ENCODE results near the gene COL24A1.

The COL24A1 gene

DNA sequence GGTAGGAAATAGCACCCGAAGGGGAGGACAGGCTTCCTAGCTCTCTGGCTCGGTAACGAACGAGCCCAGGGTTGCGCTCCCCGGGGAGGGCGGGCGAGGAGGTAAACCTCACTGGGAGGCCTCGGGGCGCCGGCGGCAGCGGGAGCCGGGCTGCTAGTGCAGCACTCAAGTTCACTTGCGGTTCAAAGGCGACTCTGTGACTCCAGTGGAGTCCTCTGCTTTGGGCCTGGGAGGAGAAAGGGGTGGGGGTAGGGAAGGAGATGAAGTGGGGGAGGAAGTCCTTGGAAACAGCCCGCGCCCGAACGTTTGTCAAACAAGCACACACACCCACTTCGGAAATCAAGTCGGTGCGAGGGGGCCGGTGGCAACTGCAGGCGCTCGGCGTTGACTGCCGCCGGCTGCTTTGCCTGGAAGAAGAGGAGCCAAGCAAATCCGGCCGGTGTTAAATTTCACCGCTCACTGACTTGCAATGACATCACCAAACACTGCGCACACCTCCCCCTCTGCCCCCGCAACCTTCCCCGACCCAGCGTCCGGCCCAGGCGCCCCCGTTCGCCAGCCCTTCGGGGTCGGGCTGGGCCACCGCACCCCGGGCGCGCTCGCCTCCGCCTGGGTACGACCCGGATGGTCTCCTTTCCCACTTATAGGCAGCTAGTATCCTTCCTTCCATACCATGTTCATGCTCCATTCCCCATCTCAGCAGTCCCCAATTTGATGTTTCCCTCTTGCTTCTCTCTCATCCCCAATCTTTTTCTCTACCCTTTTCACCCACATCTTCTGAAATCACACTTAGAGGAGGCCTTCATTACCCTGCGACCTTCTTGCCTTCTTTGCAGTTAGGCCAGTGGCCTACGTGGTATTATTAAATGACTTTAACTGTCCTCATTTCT is at the start of gene COL24A1:
TSS of gene COL24A1 (minus strand) at position 207 of the 890 bp plus-strand sequence. CDS start 376 bp downstream, outside the sequence.
- DNase-seq (ENCODE audit: low spot score): no peak

DNA sequence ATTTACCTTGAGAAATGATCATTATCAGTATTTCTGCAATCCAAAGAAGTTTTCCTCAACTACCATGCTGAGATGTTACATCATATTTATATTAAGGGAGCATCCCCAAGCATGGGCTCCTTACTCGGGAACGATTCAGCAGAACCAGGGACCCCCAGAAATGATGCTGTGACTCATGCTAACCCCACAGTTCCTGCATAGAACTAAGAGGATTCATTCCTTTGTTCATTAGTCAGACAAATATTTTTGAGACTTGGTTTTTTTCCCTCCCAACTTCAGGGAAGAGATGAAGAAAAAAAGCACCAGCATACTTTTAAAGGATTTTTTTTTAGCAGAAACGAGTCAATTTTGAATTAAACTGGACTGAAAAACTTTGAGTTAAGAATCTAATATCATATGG is 49.2 kb upstream of the COL24A1 start:
- DNase-seq (ENCODE audit: low spot score): no peak

DNA sequence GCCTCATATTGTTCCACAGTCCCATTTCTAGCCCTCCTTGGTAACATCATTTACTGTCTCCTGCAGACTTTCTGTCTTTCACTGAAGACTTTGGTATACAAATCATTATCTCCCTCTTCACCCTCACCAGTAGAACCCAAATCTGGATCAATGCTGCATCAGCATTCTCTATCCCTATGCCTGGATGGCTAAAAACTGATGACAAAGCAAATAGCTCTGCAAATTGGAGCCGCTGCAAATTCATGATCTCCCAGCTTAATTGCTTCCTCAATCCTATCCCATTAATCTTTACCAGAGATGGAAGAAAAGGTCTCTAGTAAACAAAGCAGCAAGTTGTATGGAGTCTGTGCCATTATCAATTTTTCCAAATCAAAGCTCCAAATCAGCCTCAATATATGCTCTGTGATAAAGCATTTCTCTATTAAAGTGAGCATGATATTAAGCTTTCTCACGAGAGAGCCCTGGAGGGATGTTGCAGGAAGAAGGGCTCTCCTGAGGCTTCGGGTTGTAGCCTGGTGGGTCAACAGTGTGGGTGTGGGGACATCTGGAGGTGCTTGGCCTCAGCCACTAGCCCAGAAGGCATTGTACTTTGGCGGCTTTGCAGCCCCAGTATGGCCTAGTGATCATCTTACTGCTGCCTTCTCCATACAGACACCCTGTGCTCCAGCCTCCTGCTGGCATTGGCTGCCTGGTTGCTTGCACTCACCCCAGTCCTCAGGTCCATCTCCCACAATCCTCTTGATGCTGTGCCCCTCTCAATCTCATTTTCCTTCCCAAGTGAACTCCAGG is 46.2 kb upstream of the COL24A1 start:
- no peak for DNase-seq (ENCODE audit: low spot score)

DNA sequence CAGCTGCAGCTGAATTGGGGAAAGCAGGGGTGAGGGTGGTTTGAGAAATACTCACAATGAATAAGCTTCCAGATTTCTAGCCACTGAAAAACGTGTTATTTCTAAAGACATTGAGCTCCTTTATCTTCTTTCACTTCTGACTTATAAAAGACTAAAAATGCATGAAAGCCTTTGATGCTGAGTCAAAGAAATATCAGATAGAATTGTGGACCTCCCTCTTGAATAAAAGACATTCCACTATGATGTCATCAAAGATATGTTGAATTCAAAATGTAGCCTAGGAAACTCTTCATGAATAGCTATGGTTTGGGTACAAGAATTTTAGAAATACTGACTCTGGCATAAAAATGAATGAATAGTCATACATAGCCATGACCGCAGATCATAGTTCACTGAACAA is 44.7 kb upstream of the COL24A1 start:
- DNase-seq (ENCODE audit: low spot score): no peak

DNA sequence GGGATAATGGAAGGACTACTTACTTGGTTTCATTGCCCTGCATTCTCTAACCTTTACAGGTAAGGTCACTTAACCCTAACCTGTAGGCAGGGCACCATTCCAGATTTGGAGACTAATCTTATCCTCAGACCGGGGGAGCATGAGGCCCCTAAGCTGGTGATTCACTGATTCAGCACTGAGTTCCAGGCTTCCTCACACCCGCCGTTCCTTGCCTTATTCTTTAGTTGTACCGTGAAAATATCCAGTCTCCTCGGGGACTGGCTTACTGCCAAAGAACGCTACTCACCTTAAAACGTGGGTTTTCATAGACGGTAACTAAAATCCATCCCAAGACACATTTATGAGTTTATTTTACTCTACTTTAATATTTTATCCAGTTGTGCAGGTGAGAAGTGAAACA is 44.3 kb upstream of the COL24A1 start:
- DNase-seq (ENCODE audit: low spot score): no peak

DNA sequence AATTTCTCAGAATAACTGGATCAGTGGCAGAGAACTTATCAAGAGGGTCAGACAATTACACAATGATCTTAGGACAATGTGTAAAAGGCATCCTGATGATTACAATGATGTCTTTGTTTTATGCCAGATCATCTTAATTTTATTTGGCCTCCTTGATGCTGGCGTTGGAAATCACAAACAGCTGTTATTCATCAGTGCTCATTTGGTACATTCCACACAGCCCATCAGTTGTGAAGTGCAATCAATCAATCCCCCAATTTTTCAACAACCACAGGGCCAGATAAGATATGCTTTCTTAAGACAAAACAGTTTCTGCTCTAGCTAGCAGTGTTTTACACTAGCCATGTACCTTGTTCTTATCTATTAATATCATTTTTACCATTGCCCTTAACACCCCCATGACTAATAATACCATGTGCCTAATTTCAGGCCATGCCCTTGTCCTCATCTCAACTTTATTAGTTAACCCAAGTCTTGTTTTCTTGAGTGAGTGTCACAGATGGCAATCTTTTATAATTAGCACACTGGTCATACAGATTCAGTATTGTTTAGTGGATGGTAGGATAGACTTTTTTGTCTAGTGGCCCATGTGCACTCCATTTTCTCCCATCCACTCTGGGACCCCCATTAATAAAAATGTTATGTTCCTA is 40.8 kb upstream of the COL24A1 start:
- DNase-seq (ENCODE audit: low spot score): no peak

DNA sequence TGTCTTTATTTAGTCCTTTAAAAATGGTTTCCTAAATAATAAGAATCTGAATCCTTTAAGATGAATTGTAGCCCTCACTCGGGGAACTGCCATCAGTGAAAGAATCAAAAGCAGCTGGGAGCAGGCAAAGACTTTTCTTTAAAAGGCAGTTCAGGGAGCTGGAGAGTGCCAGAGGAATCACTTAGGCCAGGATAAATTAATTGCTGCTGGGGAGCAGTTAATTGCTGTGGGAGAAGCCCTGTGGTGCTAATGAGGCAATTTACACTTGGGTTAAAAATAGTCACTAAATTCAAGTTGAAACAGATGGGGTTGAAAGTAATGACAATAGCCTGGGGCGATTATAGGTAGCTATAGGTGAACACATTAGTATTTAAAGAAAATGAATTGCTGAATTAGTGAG is 38.7 kb upstream of the COL24A1 start:
- DNase-seq (ENCODE audit: low spot score): no peak

DNA sequence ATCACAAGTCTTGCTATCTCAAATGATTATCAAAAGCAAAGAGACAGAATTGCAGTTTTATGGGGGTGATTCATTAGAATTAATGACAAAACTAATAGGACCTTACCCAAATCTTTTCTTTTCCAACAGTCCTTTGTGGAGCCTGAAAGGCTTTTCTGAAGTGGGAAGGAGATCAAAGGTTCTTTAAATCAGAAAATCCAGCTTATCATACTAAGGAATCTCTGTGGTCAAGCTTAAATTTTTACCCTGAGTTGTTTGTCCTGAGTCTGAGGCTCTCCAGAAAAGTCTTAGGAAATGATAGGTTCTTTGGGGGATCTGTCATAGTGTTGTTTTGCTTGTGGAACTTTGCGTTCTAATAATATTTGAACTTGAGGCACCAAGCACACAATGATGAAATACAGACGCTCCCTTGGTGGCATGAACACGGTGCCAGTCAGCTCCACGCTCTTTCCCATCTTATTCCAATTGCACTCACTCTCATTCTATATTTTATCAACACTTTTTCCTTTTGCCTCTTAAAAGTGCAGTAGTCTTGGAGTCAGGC is 38.0 kb upstream of the COL24A1 start:
- no peak for DNase-seq (ENCODE audit: low spot score)

DNA sequence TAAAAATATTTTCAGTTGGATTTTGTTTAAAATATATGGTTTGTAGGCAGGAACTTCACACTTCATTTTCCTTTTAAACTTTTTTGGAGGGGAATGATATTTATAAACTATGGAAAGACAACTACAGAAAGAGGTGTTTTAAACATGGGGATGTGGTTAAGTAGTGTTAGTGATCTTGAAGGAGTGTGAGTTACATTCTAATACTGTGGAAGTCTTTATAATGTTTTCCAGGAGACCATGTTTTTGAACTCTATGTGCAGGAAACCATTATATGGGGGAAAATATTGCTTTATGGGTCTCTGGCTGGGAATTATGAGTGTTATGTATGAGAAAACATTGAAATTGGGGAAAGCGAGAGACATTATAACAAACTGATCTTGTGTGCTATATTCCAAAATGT is 35.8 kb upstream of the COL24A1 start:
- no peak for DNase-seq (ENCODE audit: low spot score)

DNA sequence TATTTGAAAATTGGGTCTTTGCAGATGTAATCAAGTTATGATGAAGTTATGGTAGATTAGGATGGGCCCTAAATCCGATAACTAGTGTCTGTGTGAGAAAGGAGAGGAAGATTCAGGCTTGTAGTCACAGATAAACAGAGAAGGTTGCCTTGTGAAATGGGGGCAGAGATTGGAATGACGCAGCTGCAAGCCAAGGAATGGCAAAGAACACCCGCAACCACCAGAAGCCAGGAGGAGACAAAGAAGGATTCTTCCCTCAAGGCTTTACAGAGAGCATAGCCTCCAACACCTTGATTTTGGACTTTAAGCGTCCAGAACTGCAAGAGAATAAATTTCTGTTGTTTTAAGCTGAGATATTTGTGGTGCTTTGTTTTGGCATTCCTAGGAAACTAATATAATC is 35.4 kb upstream of the COL24A1 start:
- no peak for DNase-seq (ENCODE audit: low spot score)

DNA sequence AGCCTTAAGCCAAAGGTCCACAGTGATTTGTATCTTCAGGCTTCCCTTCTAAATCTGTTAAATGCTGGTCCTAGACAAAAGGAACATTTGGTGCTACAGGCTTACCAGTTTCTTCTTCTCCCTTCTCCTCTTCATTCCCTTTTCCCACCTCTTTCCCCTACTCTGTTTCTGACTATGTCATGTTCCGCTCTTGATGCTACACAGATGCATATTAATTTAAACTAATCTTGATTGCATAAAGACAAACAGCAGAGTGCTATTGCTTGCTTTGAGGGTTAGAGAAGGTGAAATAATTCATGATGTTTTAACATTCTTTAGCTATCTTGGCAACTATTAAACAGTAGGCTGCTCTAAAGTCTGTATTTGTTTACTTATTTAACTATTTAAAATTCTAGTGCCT is 34.3 kb upstream of the COL24A1 start:
- no peak for DNase-seq (ENCODE audit: low spot score)

DNA sequence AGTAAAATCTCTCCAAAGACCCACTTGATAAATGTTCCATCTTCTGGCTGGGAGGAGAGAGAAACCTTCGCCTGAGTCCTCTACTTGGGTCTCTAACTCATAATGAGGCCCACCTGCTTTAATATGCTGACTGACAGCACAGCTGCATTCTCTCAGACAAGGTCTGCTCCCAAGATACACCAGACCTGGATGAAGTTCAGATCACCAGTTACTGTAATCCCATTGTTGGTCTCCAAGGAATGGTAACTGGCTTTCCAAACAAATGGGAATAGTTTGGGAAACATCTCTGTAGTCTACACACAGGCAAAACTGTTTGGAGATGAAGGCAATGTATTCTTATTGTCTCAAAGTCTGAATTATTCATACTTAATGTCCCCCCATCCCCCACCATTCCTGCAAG is 27.9 kb upstream of the COL24A1 start:
- no peak for DNase-seq (ENCODE audit: low spot score)

DNA sequence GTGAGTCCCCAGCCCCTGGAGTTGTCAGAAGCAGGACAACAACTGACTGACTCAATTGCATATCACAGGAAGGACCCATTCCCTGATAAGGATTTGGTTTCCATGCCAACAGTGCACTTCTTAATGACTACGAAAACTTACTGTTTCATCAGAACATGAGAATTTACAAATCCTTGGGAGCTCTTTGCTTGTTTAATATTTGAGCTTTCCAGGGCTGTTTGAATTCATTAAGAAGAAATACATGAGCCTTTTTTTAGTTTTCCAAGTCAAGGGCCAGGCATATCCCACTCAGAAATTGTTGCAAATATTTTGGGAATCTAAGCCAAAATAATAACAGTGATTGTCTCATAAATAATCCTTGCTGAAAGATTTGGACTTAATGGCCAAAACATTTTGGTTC is 27.2 kb upstream of the COL24A1 start:
- DNase-seq (ENCODE audit: low spot score): no peak

DNA sequence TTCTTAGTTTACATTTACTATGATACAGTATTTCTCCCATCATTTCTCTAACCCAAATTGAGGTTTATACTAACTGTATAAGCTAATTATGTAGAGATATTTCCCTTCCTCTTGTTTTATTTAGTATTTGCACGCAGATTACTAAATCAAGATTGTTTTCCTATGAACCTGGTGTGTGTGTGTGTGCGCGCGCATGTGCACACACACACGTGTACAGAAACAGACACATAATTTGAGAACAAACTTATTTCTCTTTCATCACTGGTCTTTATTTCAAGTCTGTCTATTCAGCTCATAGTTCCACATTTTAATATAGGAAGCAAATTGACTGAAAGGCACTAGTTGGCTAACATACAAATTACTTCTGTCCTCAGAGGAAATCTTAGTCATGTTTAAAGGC is 19.7 kb upstream of the COL24A1 start:
- DNase-seq (ENCODE audit: low spot score): no peak

DNA sequence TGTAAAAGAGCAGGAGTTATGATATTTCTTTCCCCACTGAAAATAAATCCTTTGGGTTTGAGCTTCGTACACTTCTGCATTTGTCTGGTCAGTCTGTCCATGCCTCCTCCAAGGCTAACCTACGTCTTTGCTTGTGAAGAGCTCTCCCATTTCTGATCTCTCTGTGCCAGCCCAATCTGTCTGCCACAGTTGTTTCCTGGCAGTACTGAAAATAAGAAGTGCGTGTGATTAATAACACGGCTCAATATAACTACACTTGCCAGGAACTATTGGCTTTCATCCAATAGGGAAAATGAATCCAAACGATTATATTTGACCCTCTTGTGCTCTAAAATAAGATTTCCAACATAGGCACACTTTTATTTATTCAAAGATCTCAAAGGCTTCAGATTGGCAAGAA is 19.2 kb upstream of the COL24A1 start:
- DNase-seq (ENCODE audit: low spot score): no peak

DNA sequence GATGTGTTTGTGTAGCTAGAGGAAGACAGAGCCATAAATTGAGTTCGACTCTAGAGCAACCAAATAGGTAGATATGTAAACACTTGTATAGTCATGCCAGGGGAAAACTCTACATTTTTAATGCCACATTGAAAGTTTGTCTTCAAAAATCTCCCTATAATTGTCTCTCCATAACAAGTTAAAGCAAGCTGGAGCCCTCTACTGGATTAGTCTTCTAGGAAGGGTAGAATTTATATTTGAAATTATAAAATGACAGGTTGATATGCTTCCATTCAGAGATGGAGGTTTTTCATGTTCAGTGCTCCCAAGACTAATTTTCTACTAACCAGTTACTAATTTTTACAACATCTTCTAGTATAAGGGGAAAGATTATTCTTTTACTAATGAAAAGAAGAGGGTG is 13.1 kb upstream of the COL24A1 start:
- DNase-seq (ENCODE audit: low spot score): no peak

DNA sequence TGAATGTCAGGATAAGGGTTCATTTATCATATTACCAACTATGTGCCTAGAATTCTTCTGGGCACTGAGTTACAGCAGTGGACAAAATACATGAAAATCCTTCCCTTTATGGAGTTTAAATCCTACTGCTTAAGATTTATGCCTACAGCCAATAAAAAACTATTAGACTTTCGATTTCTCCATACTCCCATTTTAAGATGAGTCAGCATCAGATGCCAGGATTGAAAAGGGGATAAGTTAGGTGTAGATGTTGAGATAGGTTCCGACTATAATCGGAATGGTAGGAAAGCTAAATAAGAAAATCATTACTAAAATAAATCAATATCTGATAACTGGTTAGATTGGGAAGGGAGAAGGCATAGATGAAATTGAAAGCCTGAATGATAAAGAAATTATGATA is 3.2 kb upstream of the COL24A1 start:
- no peak for DNase-seq (ENCODE audit: low spot score)

DNA sequence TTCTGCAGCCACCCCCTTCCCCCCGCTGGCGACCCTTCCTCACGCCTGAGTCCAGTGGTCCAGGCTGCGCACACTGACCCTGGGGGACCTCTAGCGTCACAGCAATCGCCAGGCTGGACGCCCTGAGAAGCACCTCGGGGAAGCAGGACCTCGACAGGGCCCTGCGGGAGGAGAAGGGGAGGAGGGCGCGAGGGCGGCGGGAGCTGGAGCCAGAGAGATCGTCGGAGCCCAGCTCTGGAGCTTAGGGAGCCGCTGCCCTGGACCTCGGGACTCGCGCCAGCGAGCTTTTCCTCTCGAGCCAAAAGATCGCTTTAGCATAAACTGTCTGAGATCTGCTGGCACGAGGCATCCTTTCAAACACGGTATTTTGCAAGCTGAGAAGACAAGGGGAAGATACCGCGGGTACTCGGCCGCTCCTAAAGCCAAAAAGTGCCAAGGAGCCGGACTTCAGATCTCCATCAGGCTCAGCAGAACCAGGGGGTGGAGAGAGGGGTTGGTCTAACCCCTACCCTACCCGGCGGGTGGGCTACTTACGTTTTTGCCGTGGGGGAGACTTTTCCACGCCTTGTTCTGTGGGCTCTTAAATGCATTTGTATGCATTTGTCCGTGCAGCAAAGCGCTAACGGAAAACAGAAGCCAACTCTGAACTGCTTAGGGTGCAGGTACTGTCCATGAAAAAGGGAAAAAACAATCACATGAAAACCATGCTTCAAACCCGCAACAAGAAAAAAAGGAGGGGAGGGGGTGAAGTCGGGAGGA is 586 bp downstream of the COL24A1 start:
- no peak for DNase-seq (ENCODE audit: low spot score)

DNA sequence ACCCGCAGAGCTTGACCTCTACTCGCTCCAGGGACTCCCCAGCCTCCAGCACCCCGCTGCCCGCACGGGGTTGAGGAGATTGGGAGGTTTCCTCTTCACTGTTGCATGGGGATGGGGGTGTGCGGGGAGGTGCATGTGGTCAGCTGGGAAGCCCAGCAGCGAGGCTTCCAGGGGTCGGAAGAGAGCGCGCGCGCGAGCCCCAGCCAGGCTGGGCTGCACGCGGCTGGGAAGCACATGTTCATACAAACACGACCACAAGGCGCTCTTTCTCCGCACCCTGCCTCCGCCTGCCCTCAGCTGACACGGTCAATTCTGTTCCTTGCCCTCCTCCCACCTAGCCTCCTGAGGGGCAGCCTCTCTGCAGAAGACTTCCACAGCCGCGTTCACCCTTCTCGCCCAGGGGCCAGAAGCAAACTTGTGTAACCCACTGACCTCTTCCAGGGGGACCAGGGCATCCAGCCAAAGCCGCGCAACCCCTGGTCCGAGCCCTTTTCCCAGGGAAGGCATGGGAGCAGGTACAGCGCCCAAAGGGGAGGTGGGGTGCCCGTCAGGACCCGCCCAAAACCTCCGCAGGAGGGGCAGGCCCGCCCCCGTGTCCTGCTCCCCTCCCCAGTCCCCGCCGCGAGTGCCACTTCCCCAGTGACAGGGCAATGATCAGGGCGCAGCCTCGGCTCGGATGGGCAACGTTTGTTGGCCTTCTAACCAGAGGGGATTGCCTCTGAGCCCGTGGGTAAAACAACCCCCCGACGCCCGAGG is 1.3 kb downstream of the COL24A1 start:
- no peak for DNase-seq (ENCODE audit: low spot score)

DNA sequence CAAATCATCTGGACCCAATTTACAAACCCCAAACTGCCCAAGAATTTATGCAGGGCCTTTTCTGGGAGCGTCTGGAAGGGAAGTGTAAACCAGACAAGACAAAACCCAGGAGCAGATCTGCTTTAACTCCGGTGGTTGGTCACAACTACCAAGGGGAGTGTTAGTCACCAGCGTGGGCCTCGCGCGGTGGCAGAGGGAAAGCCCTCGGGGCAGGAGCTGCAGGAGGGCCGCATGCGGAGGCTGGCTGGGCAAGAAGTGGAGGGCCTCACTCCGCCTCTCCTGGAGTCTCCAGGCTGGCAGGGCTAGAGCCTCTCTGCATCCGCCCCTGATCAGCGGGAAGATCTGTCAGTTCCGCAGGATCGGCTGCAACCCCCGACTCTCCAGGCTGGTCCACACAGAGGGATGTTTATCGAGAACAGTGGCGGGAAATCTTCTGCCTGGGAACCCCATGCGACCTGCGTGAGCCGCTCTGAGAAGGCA is 2.0 kb downstream of the COL24A1 start:
- no peak for DNase-seq (ENCODE audit: low spot score)

DNA sequence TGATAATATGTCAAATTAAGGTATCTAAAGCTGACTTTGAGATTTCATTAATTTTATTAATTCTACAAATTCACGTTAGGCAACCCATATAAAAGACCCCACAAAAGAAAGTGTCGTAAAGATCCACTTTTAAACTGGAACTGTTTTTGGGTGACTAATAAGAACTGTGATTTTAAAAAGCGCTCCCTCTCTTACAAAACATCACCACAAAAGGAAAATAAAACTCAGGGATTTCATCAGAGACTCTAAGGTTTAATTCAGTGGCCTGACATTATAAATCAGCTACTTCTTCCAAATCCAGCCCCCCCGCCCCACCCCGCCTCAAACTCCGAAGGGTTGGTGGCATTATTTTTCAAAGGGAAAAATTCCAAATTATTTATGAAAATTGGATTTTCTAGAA is 2.7 kb downstream of the COL24A1 start:
- no peak for DNase-seq (ENCODE audit: low spot score)
